ENCODE measurements around the gene IGFBP2.

Gene IGFBP2

GRCh38 chr2:216615298-216616082 is 17.7 kb upstream of the IGFBP2 start:
- no peak for DNase-seq (ENCODE audit: low read depth)

- DNase-seq (ENCODE audit: low read depth), result no peak
These were observed 17.0 kb upstream of the IGFBP2 start for GRCh38 chr2:216616083-216616678.

GRCh38 chr2:216617159-216617815 is 15.9 kb upstream of the IGFBP2 start:
- DNase-seq (ENCODE audit: low read depth), result no peak

- no peak for DNase-seq (ENCODE audit: low read depth)
These were observed 14.4 kb upstream of the IGFBP2 start for GRCh38 chr2:216618785-216619184.

- DNase-seq (ENCODE audit: low read depth), result no peak
These were observed 13.5 kb upstream of the IGFBP2 start for GRCh38 chr2:216619411-216620393.

GRCh38 chr2:216620786-216621185 is 12.4 kb upstream of the IGFBP2 start:
- no peak for DNase-seq (ENCODE audit: low read depth)

GRCh38 chr2:216621292-216621691 is 11.9 kb upstream of the IGFBP2 start:
- DNase-seq (ENCODE audit: low read depth), result no peak

GRCh38 chr2:216622526-216622925 is 10.7 kb upstream of the IGFBP2 start:
- no peak for DNase-seq (ENCODE audit: low read depth)

GRCh38 chr2:216624251-216624650 is 9.0 kb upstream of the IGFBP2 start:
- DNase-seq (ENCODE audit: low read depth), result no peak

- no peak for DNase-seq (ENCODE audit: low read depth)
These were observed 6.9 kb upstream of the IGFBP2 start for GRCh38 chr2:216626168-216626874.

GRCh38 chr2:216626875-216627245 is 6.4 kb upstream of the IGFBP2 start:
- DNase-seq (ENCODE audit: low read depth), result no peak

- no peak for DNase-seq (ENCODE audit: low read depth)
These were observed 3.4 kb upstream of the IGFBP2 start for GRCh38 chr2:216629784-216630183.

- no peak for DNase-seq (ENCODE audit: low read depth)
These were observed 771 bp upstream of the IGFBP2 start for GRCh38 chr2:216632346-216632951.

- DNase-seq (ENCODE audit: low read depth), result no peak
These were observed 573 bp downstream of the IGFBP2 start for GRCh38 chr2:216633616-216634369.

- no peak for DNase-seq (ENCODE audit: low read depth)
These were observed 1.3 kb downstream of the IGFBP2 start for GRCh38 chr2:216634370-216635148.

- no peak for DNase-seq (ENCODE audit: low read depth)
These were observed 2.0 kb downstream of the IGFBP2 start for GRCh38 chr2:216635171-216635570.

- DNase-seq (ENCODE audit: low read depth), result no peak
These were observed 2.7 kb downstream of the IGFBP2 start for GRCh38 chr2:216635701-216636550.
